ENCODE data around the gene FBXW12. TPM values are rescaled to one million over a fixed set of nuclear protein-coding genes. Genes with fewer than 3 reads are reported as not detected.

Gene FBXW12
- total and polyA plus RNA-seq, 2 donors (not counting 1 experiment from before 2014, with no cell fraction given): not detected

GRCh38 chr3:48369693-48370332, 2.2 kb upstream of the FBXW12 start:
- H3K27ac Mint-ChIP-seq: no peak overlapping the region
- TF ChIP-seq EZH2 (IDR thresholded peaks at IDR 0.05; ENCODE audit: borderline replicate concordance, insufficient read depth, low read depth, low read length, poor library complexity, severe bottlenecking): no peak
- H3K36me3 ChIP-seq (replicated peaks in 1 of 2; ENCODE audit: control extremely low read depth in 1 of 2, control insufficient read depth in 1 of 2, extremely low read depth in 1 of 2, insufficient read depth in 2 of 2, low read length in 1 of 2): no peaks in the 10 kb centered on the region
- ATAC-seq (ENCODE audit: low read depth): no peak
- no peaks in the 10 kb centered on the region for H3K4me1 ChIP-seq (ENCODE audit: control insufficient read depth in 2 of 2, insufficient read depth in 2 of 2, low read length in 2 of 2)
- ChIA-PET CTCF (no interaction called here), POLR2A (no interaction called here)
- H3K9ac ChIP-seq (ENCODE audit: low read length): no peak overlapping the region
- no peaks in the 10 kb centered on the region for H3K9me3 ChIP-seq (ENCODE audit: control extremely low read depth in 1 of 3, control insufficient read depth in 2 of 3, insufficient read depth in 1 of 3, low read length in 2 of 3)
- intact Hi-C loops (cut with micrococcal nuclease): loop anchor here (10.0 kb wide), 1 partner anchor 85 kb away; no protein-coding TSS in a partner anchor
- no peaks in the 10 kb centered on the region for H3K9me3 Mint-ChIP-seq (ENCODE audit: insufficient read depth)
- H3K4me3 Mint-ChIP-seq: no peak overlapping the region
- no peak overlapping the region for H2AFZ ChIP-seq (ENCODE audit: insufficient read depth, low read depth, low read length, poor library complexity, severe bottlenecking)
- no peaks in the 10 kb centered on the region for H3K4me1 Mint-ChIP-seq
- H3K4me2 ChIP-seq (replicated peaks; ENCODE audit: low read depth, low read length, poor library complexity, severe bottlenecking): no peak overlapping the region
- H3K27me3 Mint-ChIP-seq: no peaks in the 10 kb centered on the region
- no peak overlapping the region for H3K27ac ChIP-seq (ENCODE audit: low read length in 2 of 2)
- H3K27me3 ChIP-seq (replicated peaks in 1 of 4; ENCODE audit: control extremely low read depth in 1 of 4, control insufficient read depth in 3 of 4, insufficient read depth in 4 of 4, low read length in 3 of 4): no peaks in the 10 kb centered on the region
- no peak overlapping the region for H3K4me3 ChIP-seq (ENCODE audit: control extremely low read depth in 1 of 5, extremely low read depth in 1 of 5, insufficient read depth in 1 of 5, low read depth in 2 of 5, low read length in 4 of 5)
- 93% methylated on average over 5 of the region's 7 CpGs for WGBS (ENCODE audit: insufficient coverage)
- H3K79me2 ChIP-seq (ENCODE audit: control insufficient read depth, insufficient read depth, low read length): no peaks in the 10 kb centered on the region
- DNase-seq: no peak
- H4K20me1 ChIP-seq (ENCODE audit: control insufficient read depth, insufficient read depth, low read length, poor library complexity, severe bottlenecking): no peaks in the 10 kb centered on the region

- Mint-ChIP-seq H3K4me3 (no peak overlapping the region), H3K4me1 (no peaks in the 10 kb centered on the region), H3K27ac (no peak overlapping the region), H3K27me3 (peaks cover 2% of the 10 kb centered on the region), H3K9me3 (ENCODE audit: insufficient read depth) (no peaks in the 10 kb centered on the region)
- H3K4me1 ChIP-seq (ENCODE audit: control insufficient read depth in 2 of 2, insufficient read depth in 2 of 2, low read length in 2 of 2): no peaks in the 10 kb centered on the region
- H3K4me2 ChIP-seq (replicated peaks; ENCODE audit: low read depth, low read length, poor library complexity, severe bottlenecking): no peak overlapping the region
- ATAC-seq (ENCODE audit: low read depth) (no peak), DNase-seq (no peak)
- no peak overlapping the region for H3K4me3 ChIP-seq (ENCODE audit: control extremely low read depth in 1 of 5, extremely low read depth in 1 of 5, insufficient read depth in 1 of 5, low read depth in 2 of 5, low read length in 4 of 5)
- TF ChIP-seq CTCF (IDR thresholded peaks at IDR 0.05): no peak
- TF ChIP-seq EZH2 (IDR thresholded peaks at IDR 0.05; ENCODE audit: borderline replicate concordance, insufficient read depth, low read depth, low read length, poor library complexity, severe bottlenecking): no peak
- H3K9me3 ChIP-seq (ENCODE audit: control extremely low read depth in 1 of 3, control insufficient read depth in 2 of 3, insufficient read depth in 1 of 3, low read length in 2 of 3): no peaks in the 10 kb centered on the region
- H3K27me3 ChIP-seq (replicated peaks in 1 of 4; ENCODE audit: control extremely low read depth in 1 of 4, control insufficient read depth in 3 of 4, insufficient read depth in 4 of 4, low read length in 3 of 4): no peaks in the 10 kb centered on the region
- intact Hi-C loops (cut with micrococcal nuclease): no loop called here
- H3K36me3 ChIP-seq (replicated peaks in 1 of 2; ENCODE audit: control extremely low read depth in 1 of 2, control insufficient read depth in 1 of 2, extremely low read depth in 1 of 2, insufficient read depth in 2 of 2, low read length in 1 of 2): no peaks in the 10 kb centered on the region
- no peaks in the 10 kb centered on the region for H4K20me1 ChIP-seq (ENCODE audit: control insufficient read depth, insufficient read depth, low read length, poor library complexity, severe bottlenecking)
- no peaks in the 10 kb centered on the region for H3K79me2 ChIP-seq (ENCODE audit: control insufficient read depth, insufficient read depth, low read length)
- H2AFZ ChIP-seq (ENCODE audit: insufficient read depth, low read depth, low read length, poor library complexity, severe bottlenecking): no peak overlapping the region
- H3K9ac ChIP-seq (ENCODE audit: low read length): no peak overlapping the region
- CTCF ChIA-PET: no interaction called here
- POLR2A ChIA-PET: no interaction called here
- H3K27ac ChIP-seq (ENCODE audit: low read length in 2 of 2): no peak overlapping the region
- 88% methylated on average over 5 of the region's 7 CpGs for WGBS (ENCODE audit: insufficient coverage)
These were observed 1.7 kb upstream of the FBXW12 start for GRCh38 chr3:48370333-48370713.

Data from B cell (primary cell).